Heart left ventricle (tissue), 16 donors: ENCODE results near the gene PTPRH. TPM values are rescaled to one million over a fixed set of nuclear protein-coding genes. Genes with fewer than 3 reads are reported as not detected.

Source experiments
- ATAC-seq, 4 donors: fragments of 200-7000 bp; cut with Tn5 transposase; one replicate each; pipeline ENCODE4 v1.9.1; 2020 to 2022; ENCODE audit warnings: moderate library complexity in 4 of 4, mild to moderate bottlenecking in 3 of 4, moderate number of reproducible peaks in 1 of 4
- DNase-seq, 5 donors: peaks; one replicate each; pipeline ENCODE4 v3.0.0-alpha.2; 2020
- H3K27ac ChIP-seq, 12 donors: fragments of 200-600 bp; sonication (generic) in 4 of 12; one replicate each; pipeline versions ENCODE4 v1.5.0 to v1.8.0; 2016 to 2022; ENCODE audit warnings: mild to moderate bottlenecking in 2 of 12
- H3K27me3 ChIP-seq, 9 donors: fragments of 200-600 bp; sonication (generic) in 2 of 9; one replicate each; pipeline versions ENCODE4 v1.5.1 to v1.8.0; 2016 to 2022; ENCODE audit warnings: mild to moderate bottlenecking in 3 of 9
- H3K36me3 ChIP-seq, 9 donors: fragments of 200-600 bp; sonication (generic) in 2 of 9; one replicate each; pipeline versions ENCODE4 v1.5.0 to v1.8.0; 2018 to 2022; ENCODE audit warnings: mild to moderate bottlenecking in 2 of 9
- H3K4me1 ChIP-seq, 12 donors: fragments of 200-600 bp; sonication (generic) in 4 of 12; one replicate each; pipeline versions ENCODE4 v1.5.0 to v1.8.0; 2016 to 2022; ENCODE audit warnings: mild to moderate bottlenecking in 3 of 12
- H3K4me3 ChIP-seq, 12 donors: fragments of 200-600 bp; sonication (generic) in 4 of 12; one replicate each; pipeline versions ENCODE4 v1.5.0 to v1.8.0; 2017 to 2022; ENCODE audit warnings: mild to moderate bottlenecking in 9 of 12, moderate library complexity in 4 of 12
- H3K9me3 ChIP-seq, 12 donors: fragments of 200-600 bp; sonication (generic) in 4 of 12; one replicate each; pipeline versions ENCODE4 v1.5.0 to v1.8.0; 2016 to 2022; ENCODE audit warnings: mild to moderate bottlenecking in 1 of 12
- CTCF ChIP-seq, 12 donors: fragments of 200-600 bp; sonication (generic) in 4 of 12; IDR thresholded peaks; one replicate each; pipeline versions ENCODE4 v1.5.0 to v1.8.0; 2018 to 2022; ENCODE audit warnings: antibody characterized with exemption in 12 of 12, mild to moderate bottlenecking in 5 of 12
- POLR2A ChIP-seq, 2 donors: fragments of 450-650 bp; IDR thresholded peaks; one replicate each; pipeline ENCODE4 v1.6.1; 2017; ENCODE audit warnings: antibody characterized with exemption in 2 of 2, mild to moderate bottlenecking in 2 of 2, moderate library complexity in 2 of 2
- WGBS, 4 donors: extraction: QIAGEN DNeasy Blood & Tissue Kit in 2 of 4; methylation state at CpG; one replicate each; pipeline versions ENCODE4 v1.1.5 to v1.1.7; 2013 to 2018; 5-methylcytosine and 5-hydroxymethylcytosine counted together
- intact Hi-C, 10 donors: fragments of 100-400 bp; cut with DNase I; formaldehyde crosslinking; loops; one replicate each; pipeline versions ENCODE4 v1.11.1 to v1.14.2; 2022
- polyA plus RNA-seq, 2 donors: library from polyadenylated mRNA; stranded (reverse); fragments of 200-250 nt; gene quantifications; one replicate each; pipeline ENCODE4 v1.2.3, GENCODE V29; 2013
- total RNA-seq, 9 donors: library from RNA; depleted of rRNA in 2 of 9; stranded (reverse); fragments of >200 nt in 2 of 9; fragmentation: NEBNext Ultra II Directional in 3 of 9; extraction: Animal tissue kit (Norgen Biotek cat#: 25700) in 3 of 9; gene quantifications; one replicate each; pipeline versions ENCODE4 v1.1.0 to v1.2.4, GENCODE V29; 2016 to 2023
- donor health status: ischemic (EF 13 %, LVEDD 7.1; RV severe dilation, severe dysfunction).
- donor health status: healthy with polysubstance abuse.
- donor health status: DM: no; HTN: yes; CAD: no.
- donor health status: DM: no; HTN: no; CAD: no.
- donor health status: ischemic (EF 25% LVEDD 6.9; RV normal size, moderate dysfunction).
- donor health status: ischemic (EF 25% LVEDD 5.7; RV mildly dilated, moderate dysfunction).
- donor health status: healthy.
- donor health status: DM: yes; HTN: yes; CAD: no.
- donor health status: ischemic (EF 35%, LVEDD 5.7; RV mildly dilated, moderate dysfunction).
- donor health status: nonischemic (EF 11% LVEDD 7.7; RV severe dilation, severe dysfunction).
- donor health status: DM: yes; HTN: yes; CAD: no.
- donor health status: PGD.
- donor health status: ischemic (EF 29% LVEDD 5.4; RV normal size, mild dysfunction).
- donor health status: nonischemic (EF 23%, LVEDD 6.1; RV moderate dilation, normal function).

PTPRH gene
- total and polyA plus RNA-seq, 11 donors, result 0.75 to 11.4 (median 2.3) TPM

- ATAC-seq (no peak), DNase-seq (peak in 1 of 5 donors; percentile 56)
- H3K9me3 ChIP-seq, result no peaks in the 10 kb centered on the region
- H3K27ac ChIP-seq, result peak overlapping the region in 4 of 12 donors; percentile 1 to 36 (median 20)
- WGBS, 4 donors, result 48 to 69% (median 52%) methylated on average over 4 to 10 of the region's 10 CpGs
- intact Hi-C loops, result no loop called here
- peaks cover 0 to 44% (median 36%) of the 10 kb centered on the region in 9 donors for H3K36me3 ChIP-seq
- no peaks in the 10 kb centered on the region for H3K27me3 ChIP-seq
- TF ChIP-seq CTCF (IDR thresholded peaks at IDR 0.05), result no peak
- H3K4me3 ChIP-seq, result no peak overlapping the region
- H3K4me1 ChIP-seq, result peaks cover 2 to 61% (median 38%) of the 10 kb centered on the region in 12 donors
Measured at GRCh38 chr19:55248166-55248675, 38.9 kb upstream of the PTPRH start.

GRCh38 chr19:55247621-55248099 is 38.4 kb upstream of the PTPRH start:
- intact Hi-C loops, result no loop called here
- DNase-seq (peak; percentile 57 to 65 (median 62)), ATAC-seq (peak; percentile 48 to 83 (median 71))

GRCh38 chr19:55246462-55247451 is 37.5 kb upstream of the PTPRH start:
- WGBS, 4 donors, result 91 to 92% (median 91%) methylated on average over 29 to 40 of the region's 40 CpGs
- DNase-seq (peak in 1 of 5 donors; percentile 57), ATAC-seq (no peak)
- Histone ChIP-seq H3K27ac (peak overlapping the region in 3 of 12 donors; percentile 1 to 36 (median 22)), H3K36me3 (peaks cover 4 to 57% (median 50%) of the 10 kb centered on the region in 9 donors), H3K9me3 (no peaks in the 10 kb centered on the region), H3K4me3 (no peak overlapping the region), H3K27me3 (no peaks in the 10 kb centered on the region), H3K4me1 (peaks cover 2 to 46% (median 27%) of the 10 kb centered on the region in 12 donors)
- TF ChIP-seq POLR2A (IDR thresholded peaks at IDR 0.05) (no peak), CTCF (IDR thresholded peaks at IDR 0.05) (no peak)
- intact Hi-C loops, result no loop called here

More at GRCh38 chr19:55247621-55248099, 38.4 kb upstream of the PTPRH start:
- peak overlapping the region in 3 of 12 donors; percentile 1 to 36 (median 22) for H3K27ac ChIP-seq
- H3K4me3 ChIP-seq, result no peak overlapping the region
- WGBS, 4 donors, result 17 to 31% (median 28%) methylated on average over 10 of the region's 10 CpGs
- peaks cover 0 to 48% (median 41%) of the 10 kb centered on the region in 9 donors for H3K36me3 ChIP-seq
- TF ChIP-seq POLR2A (IDR thresholded peaks at IDR 0.05) (no peak), CTCF (IDR thresholded peaks at IDR 0.05) (no peak)
- no peaks in the 10 kb centered on the region for H3K27me3 ChIP-seq
- no peaks in the 10 kb centered on the region for H3K9me3 ChIP-seq
- peaks cover 2 to 56% (median 35%) of the 10 kb centered on the region in 12 donors for H3K4me1 ChIP-seq
